ENCODE data around the gene NOP10. TPM values are rescaled to one million over a fixed set of nuclear protein-coding genes. Genes with fewer than 3 reads are reported as not detected.

The NOP10 gene
- total and polyA plus RNA-seq, 2 of the 8 experiments (the other 6 are each of a cell fraction or from before 2014, with no cell fraction given): 285 to 981 TPM

DNA sequence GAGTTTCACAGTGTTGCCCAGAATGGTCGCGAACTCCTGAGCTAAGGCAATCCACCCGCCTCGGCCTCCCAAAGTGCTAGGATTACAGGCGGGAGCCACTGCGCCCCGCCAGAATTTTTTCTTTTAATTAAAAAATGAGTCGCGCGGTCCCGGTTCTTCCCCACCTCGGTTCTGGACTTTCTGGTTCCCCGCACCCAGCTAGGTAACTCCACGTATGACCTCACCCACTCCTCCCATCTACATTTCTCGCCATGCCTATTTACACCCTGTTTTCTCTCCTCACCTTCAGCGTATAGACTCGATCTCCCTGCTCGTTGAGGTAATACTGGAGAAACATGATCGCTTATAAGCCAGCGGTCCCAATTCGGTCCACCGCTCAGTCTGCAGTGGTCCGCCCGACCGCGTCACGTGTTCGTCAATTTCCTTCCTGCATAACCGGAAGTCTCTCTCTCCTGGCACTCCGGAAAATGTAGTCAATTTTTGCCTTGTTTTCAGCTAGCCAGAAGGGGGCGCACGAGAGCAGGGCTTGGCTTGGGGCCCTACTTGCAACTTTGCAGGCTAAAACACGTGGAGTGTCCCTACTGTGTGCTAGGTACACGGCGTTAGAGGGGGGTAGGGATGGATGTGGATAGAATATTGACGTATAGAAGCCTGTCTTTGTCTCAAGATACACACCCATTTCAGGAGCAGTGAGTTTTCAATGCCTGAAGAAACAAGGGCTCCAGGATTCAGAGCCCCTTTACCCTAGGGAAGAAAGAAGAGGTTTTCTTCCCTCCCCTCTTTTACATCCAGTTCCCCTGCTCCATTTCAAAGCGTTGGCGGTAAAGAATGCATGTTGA, at the start of gene NOP10, which contains the start of gene NUTM1 (continued):
- TF ChIP-seq CHD7 (IDR thresholded peaks at IDR 0.05; ENCODE audit: insufficient replicate concordance, low read length) (peak; percentile 33), JUN (IDR thresholded peaks at IDR 0.05; ENCODE audit: low read depth, low read length) (no peak), GTF2F1 (IDR thresholded peaks at IDR 0.05; ENCODE audit: borderline replicate concordance, low read depth, low read length) (peak; percentile 56; the same call in 1 of the 2 replicates), RXRA (IDR thresholded peaks at IDR 0.05; ENCODE audit: insufficient read depth, low read depth, low read length) (no peak), CHD1 (IDR thresholded peaks at IDR 0.05; ENCODE audit: low read depth, low read length) (peak; percentile 87), CBX5 (IDR thresholded peaks at IDR 0.05; ENCODE audit: low read depth, low read length) (no peak), TBP (IDR thresholded peaks at IDR 0.05; ENCODE audit: low read depth, low read length) (peak; percentile 74), SP1 (IDR thresholded peaks at IDR 0.05; ENCODE audit: low read depth, low read length) (peak; percentile 37; the same call in 1 of the 2 replicates), MAX (IDR thresholded peaks at IDR 0.05) (peak; percentile 98), POLR2AphosphoS5 (IDR thresholded peaks at IDR 0.05; ENCODE audit: low read depth, low read length) (peak; percentile 93)

All from H1 (cell line).